Epithelial cell of proximal tubule (primary cell): ENCODE results near the gene FIS1. TPM values are rescaled to one million over a fixed set of nuclear protein-coding genes. Genes with fewer than 3 reads are reported as not detected.

Experiments
- DNase-seq: peaks from one replicate; pipeline ENCODE4 v3.0.0-alpha.2; 2011; ENCODE audit warnings: low read depth
- H3K4me3 ChIP-seq: 2 replicates; pipeline ENCODE4 v1.5.1; 2011; ENCODE audit warnings: low read depth, mild to moderate bottlenecking, low read length
- total RNA-seq: library from RNA; depleted of rRNA; stranded (reverse); fragments of >200 nt; gene quantifications from 2 replicates; pipeline ENCODE4 v1.2.3, GENCODE V29; 2015
- TF ChIP-seq, protein P1 (sequence below): conservative IDR thresholded peaks from 2 replicates; pipeline ENCODE4 v1.5.1; 2012; ENCODE audit warnings: low read depth, mild to moderate bottlenecking, low read length

FIS1 gene
- total RNA-seq, 1 donor from 2014 or later, result 189 TPM

DNA sequence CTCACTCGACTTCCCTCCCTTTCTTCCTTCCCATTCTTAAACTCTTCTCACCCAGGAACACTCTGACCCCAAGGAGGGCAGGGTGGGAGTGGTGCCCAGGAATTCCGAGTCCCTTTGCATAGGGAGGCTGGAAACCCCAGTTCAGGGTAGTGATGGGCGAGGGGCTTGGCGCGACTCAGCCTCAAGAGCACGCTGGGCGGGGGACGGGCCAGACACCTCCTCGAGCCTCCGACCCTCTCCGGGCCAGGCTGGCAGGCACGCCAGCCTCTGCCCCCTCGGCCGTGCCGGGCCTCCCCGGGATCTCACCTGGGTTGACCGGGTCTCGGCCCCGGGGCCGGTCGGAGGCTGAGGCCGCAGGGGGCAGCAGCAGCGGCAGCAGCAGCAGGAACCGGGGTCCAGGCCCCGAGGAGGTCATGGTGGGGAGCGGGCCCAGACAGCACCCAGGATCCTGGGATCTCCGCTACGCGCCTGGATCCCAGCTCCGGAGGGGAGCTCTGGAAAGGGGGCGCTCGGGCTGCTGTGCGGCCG is 28.0 kb downstream of the FIS1 start:
- TF ChIP-seq, protein P1, sequence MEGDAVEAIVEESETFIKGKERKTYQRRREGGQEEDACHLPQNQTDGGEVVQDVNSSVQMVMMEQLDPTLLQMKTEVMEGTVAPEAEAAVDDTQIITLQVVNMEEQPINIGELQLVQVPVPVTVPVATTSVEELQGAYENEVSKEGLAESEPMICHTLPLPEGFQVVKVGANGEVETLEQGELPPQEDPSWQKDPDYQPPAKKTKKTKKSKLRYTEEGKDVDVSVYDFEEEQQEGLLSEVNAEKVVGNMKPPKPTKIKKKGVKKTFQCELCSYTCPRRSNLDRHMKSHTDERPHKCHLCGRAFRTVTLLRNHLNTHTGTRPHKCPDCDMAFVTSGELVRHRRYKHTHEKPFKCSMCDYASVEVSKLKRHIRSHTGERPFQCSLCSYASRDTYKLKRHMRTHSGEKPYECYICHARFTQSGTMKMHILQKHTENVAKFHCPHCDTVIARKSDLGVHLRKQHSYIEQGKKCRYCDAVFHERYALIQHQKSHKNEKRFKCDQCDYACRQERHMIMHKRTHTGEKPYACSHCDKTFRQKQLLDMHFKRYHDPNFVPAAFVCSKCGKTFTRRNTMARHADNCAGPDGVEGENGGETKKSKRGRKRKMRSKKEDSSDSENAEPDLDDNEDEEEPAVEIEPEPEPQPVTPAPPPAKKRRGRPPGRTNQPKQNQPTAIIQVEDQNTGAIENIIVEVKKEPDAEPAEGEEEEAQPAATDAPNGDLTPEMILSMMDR, result peak; percentile 20
- H3K4me3 ChIP-seq, result peak overlapping the region; percentile 68
- no peak for DNase-seq

DNA sequence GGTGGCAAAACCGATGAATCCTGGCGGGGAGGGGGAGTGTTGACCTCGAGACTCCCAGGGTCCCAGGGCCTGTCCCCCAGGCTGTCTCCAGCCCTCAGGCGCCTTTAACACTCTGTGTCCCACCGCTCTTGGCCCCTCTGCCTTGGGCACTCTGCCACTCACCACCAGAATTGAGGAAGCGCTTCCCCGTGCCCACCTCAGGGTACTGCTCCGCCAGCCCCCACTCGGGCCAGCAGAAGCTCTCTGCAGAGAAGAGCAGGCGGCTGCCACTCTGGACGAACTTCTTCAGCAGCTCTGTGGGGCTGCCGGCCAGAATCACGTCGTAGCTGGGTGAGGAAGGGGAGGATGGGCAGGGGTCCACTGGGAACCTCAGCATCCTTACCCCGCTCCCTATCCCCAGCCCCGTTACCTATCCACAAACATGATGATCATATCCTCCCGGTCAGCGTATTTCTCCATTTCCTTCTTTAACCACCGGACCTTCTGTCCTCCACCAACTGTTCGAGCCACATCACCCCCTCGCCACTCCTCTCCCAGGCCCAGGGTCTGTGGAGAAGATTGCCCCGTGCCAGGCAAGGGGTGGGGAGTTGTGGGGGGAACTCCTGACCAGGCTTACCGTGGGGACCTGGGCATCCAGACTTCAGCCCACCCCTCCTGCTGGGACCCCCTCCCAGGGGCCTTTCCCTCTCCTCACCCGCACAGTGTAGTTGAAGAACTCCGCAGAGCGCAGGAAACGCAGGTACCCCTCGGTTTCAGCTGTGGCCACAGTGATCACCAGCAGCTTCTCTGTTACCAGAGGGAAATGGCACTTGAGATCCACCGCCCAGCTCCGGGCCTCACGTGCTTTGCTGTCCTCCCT is 28.7 kb downstream of the FIS1 start:
- H3K4me3 ChIP-seq, result peak overlapping the region; percentile 68
- no peak for DNase-seq
- TF ChIP-seq, protein P1, result no peak

DNA sequence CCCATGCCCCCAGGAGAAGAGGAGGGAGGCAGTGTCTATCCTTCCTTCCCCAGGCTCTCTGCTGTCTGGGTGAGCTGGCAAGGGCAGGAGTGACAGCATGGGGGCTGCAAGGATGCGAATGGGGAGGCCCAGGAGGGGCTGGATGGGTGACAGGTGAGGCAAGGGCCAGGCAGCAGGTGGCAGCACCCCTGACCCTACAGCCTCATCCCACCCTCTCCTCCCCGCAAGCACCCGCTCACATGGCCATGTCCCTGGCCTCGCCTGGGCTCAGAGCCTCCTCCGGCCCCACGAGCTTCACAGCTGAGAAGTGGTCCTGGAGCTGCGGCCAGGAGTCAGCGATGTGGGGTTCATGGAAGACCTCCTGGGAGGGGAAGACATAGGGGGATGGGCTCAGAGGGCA is 32.9 kb downstream of the FIS1 start:
- no peak overlapping the region for H3K4me3 ChIP-seq
- TF ChIP-seq, protein P1, result no peak
- no peak for DNase-seq

DNA sequence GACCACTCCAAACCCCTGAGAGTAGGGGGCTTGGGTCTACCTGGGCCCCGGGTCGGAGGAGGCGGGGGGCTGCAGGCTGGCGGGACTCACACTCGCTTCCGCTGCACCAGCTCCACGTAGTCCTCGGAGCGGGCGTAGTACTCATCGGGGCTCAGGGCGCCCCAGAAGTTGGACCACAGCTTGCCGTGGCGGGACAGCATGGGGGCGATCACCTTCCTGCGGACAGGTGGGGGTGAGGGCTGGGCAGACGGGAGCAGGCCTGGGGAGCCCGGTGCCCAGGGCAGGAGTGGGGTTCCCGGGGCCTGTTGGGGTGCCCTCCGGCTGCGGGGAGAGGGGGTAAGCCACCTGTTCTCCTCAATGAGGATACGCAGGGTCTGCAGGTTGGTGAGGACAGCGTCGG is 33.4 kb downstream of the FIS1 start:
- TF ChIP-seq, protein P1, result no peak
- no peak for DNase-seq

DNA sequence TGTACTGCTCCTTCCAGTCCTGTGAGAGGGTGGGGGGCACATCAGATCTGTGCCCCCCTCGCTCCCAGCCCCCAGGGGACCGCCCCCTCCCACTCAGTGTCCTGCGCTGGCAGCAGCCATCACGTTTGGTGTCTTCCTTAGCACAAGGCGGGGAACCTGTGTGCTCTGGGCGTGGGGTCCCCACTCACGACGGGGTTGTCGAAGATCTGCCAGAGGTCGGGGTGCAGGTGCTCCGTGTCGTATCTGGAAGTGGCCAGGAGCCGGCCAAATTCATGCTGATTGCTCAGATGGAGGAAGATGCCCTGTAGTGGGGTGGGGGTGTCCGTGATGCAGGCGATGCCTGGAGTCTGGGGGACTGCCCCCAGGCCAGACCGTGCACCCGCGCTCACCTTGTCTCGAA is 34.7 kb downstream of the FIS1 start:
- TF ChIP-seq, protein P1, result no peak
- DNase-seq, result no peak
- H3K4me3 ChIP-seq, result no peak overlapping the region

More for the DNA sequence above, 33.4 kb downstream of the FIS1 start:
- no peak overlapping the region for H3K4me3 ChIP-seq

DNA sequence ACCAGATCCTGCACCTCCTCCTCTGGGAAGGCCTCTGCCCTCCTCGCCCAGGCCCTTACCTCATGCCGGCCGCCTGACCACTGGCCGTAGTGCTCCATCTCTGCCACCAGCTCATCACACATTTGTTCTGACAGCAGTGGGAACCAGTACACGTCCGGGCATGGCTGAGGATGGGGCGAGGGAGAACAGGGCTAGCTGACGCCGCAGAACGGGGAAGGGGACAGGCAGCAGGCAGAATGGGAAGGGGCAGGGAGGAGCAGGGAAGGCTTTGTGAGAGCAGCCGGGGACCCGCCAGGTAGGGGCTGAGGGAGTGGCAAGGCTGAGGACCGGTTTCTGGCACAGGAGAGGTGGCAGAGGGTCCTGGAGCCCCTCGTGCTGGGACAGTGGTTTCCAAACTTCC is 36.1 kb downstream of the FIS1 start:
- no peak overlapping the region for H3K4me3 ChIP-seq
- TF ChIP-seq, protein P1, result no peak
- no peak for DNase-seq

DNA sequence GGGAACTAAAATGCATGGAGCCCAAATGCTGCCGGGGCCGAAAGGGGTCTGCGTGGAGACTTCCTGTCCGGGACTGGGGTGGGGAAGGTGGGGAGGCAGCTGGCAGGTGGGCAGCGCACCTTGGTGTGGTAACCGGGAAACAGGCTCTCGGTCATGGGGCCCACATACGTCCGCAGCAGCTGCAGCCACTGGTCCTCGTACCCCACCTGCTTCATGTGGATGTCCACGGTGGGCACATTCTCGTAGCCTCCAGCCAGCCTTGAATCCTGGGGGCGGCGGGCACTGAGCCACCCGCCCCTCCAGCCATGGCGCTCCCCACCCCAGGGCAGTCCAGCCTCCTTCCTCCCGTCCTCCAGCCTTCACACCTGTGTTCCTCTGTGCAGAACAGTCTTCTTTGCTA is 37.4 kb downstream of the FIS1 start:
- TF ChIP-seq, protein P1, result no peak
- DNase-seq, result no peak
- H3K4me3 ChIP-seq, result no peak overlapping the region
